Keratinocyte (primary cell): Measurements from ENCODE around the gene SYNJ1. TPM values are rescaled to one million over a fixed set of nuclear protein-coding genes. Genes with fewer than 3 reads are reported as not detected.
"Not testable (repeated sequence)": the region's sequence is repeated elsewhere in the genome, so short reads cannot be mapped to it uniquely, and the experiment has no call there.

Source experiments
- DNase-seq: peaks from one replicate; pipeline ENCODE4 v3.0.0-alpha.2; 2011; ENCODE audit warnings: low read depth, missing footprints, low spot score
- FAIRE-seq: peaks from 2 replicates; lab custom pipeline; 2011; peaks lifted over from hg19 to GRCh38; lab: Jason Lieb, UNC
- H2AFZ ChIP-seq: 2 replicates; pipeline ENCODE4 v1.6.0; 2012; ENCODE audit warnings: low read length, control low read depth, inconsistent platforms; ENCODE audit not compliant: control insufficient read depth
- H3K27ac ChIP-seq: 2 replicates; pipeline ENCODE4 v1.5.1; 2011; ENCODE audit warnings: low read length; ENCODE audit not compliant: control insufficient read depth, insufficient read depth
- H3K27me3 ChIP-seq: 3 replicates; pipeline ENCODE4 v1.6.0; 2011; ENCODE audit warnings: low read length; ENCODE audit not compliant: control insufficient read depth, insufficient read depth; ENCODE audit errors: extremely low read depth
- H3K36me3 ChIP-seq, 2 experiments: 2 replicates in 1 of 2; 3 replicates in 1 of 2; pipeline ENCODE4 v1.5.1; 2011; ENCODE audit warnings: low read length in 2 of 2, mild to moderate bottlenecking in 1 of 2; ENCODE audit not compliant: control insufficient read depth in 2 of 2, insufficient read depth in 2 of 2; ENCODE audit errors: extremely low read depth in 1 of 2
- H3K4me1 ChIP-seq: 3 replicates; pipeline ENCODE4 v1.5.1; 2011; ENCODE audit warnings: low read length; ENCODE audit not compliant: control insufficient read depth, insufficient read depth; ENCODE audit errors: extremely low read depth
- H3K4me2 ChIP-seq: 3 replicates; pipeline ENCODE4 v1.6.0; 2011; ENCODE audit warnings: low read depth, low read length; ENCODE audit not compliant: control insufficient read depth, insufficient read depth; ENCODE audit errors: extremely low read depth
- H3K4me3 ChIP-seq, 3 experiments: fragments of 200-600 bp in 1 of 3; sonication (generic) in 1 of 3; 2 replicates in 2 of 3; 3 replicates in 1 of 3; pipeline ENCODE4 v1.5.1; 2011 to 2016; ENCODE audit warnings: low read length in 3 of 3, mild to moderate bottlenecking in 3 of 3, control low read depth in 2 of 3, inconsistent platforms in 1 of 3, low read depth in 1 of 3, mixed read lengths in 1 of 3, mixed run types in 1 of 3, moderate library complexity in 1 of 3; ENCODE audit not compliant: control insufficient read depth in 2 of 3, insufficient read depth in 2 of 3; ENCODE audit errors: extremely low read depth in 1 of 3
- H3K79me2 ChIP-seq: 2 replicates; pipeline ENCODE4 v1.6.0; 2012; ENCODE audit warnings: low read length; ENCODE audit not compliant: control insufficient read depth, insufficient read depth
- H3K9ac ChIP-seq: 3 replicates; pipeline ENCODE4 v1.6.0; 2011; ENCODE audit warnings: low read length; ENCODE audit not compliant: control insufficient read depth, insufficient read depth; ENCODE audit errors: extremely low read depth
- H3K9me1 ChIP-seq: 3 replicates; pipeline ENCODE4 v1.6.0; 2011; ENCODE audit warnings: low read length; ENCODE audit not compliant: control insufficient read depth, insufficient read depth; ENCODE audit errors: extremely low read depth
- H3K9me3 ChIP-seq: 2 replicates; pipeline ENCODE4 v1.5.1; 2012; ENCODE audit warnings: low read depth, low read length; ENCODE audit not compliant: control insufficient read depth
- H4K20me1 ChIP-seq: 3 replicates; pipeline ENCODE4 v1.6.0; 2011; ENCODE audit warnings: low read length; ENCODE audit not compliant: control insufficient read depth, insufficient read depth; ENCODE audit errors: extremely low read depth
- EZH2 ChIP-seq: IDR thresholded peaks from one replicate; pipeline ENCODE4 v1.6.1; 2012; ENCODE audit warnings: inconsistent platforms, mild to moderate bottlenecking, low read length, moderate library complexity
- dilution Hi-C: fragments of 300-500 bp; cut with MboI; formaldehyde crosslinking; loops from one replicate; pipeline ENCODE4 v1.7.0; 2020; ENCODE audit warnings: low sequenced_read_pairs; ENCODE audit not compliant: extremely low pct_ligation_motif_present
- polyA plus RNA-seq, 5 experiments: library from polyadenylated mRNA; depleted of rRNA in 3 of 5; stranded (reverse) in 3 of 5; stranded (forward) in 1 of 5; unstranded in 1 of 5; fragments of >200 nt; gene quantifications; 1 replicate in 1 of 5; 2 replicates in 3 of 5; 3 replicates in 1 of 5; pipeline versions ENCODE4 v1.2.1 to v1.2.3, GENCODE V29; 2011 to 2012; ENCODE audit warnings: missing spikeins in 2 of 5, low read depth in 1 of 5, low replicate concordance in 1 of 5
- TF ChIP-seq, protein P1 (sequence below), 3 experiments: IDR thresholded peaks in 1 of 3; conservative IDR thresholded peaks in 1 of 3; optimal IDR thresholded peaks in 1 of 3; 2 replicates in 2 of 3; 3 replicates in 1 of 3; pipeline versions ENCODE3 to v1.5.1; 2011; ENCODE audit warnings: low read length in 3 of 3, mild to moderate bottlenecking in 3 of 3, moderate library complexity in 2 of 3, control low read depth in 1 of 3, inconsistent platforms in 1 of 3; ENCODE audit not compliant: insufficient read depth in 2 of 3; ENCODE audit errors: extremely low read depth in 1 of 3

SYNJ1 gene
- polyA plus RNA-seq, 1 donor (not counting 4 experiments of a cell fraction or from before 2014, with no cell fraction given), result 4.9 TPM

DNA sequence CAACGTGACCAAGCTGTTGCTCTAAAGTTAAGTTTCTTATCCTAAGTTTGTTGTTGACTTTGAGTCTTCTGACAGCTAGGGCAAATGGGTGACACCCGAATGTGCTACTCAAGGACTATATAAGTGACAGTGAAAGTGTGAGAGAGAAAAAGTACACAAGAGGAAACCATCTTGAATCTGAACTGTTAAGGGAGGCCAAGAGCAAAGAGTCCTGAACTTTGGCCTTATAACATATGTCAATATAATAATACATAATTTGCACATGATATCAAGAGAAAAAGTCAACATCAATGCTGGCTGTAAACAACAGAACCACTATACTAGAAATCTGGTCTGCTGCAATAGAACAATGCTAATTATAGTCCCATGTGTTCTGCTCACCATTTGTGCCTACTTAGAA lies 29.5 kb downstream of the SYNJ1 start:
- Histone ChIP-seq H3K9ac (no peak overlapping the region), H3K9me3 (no peaks in the 10 kb centered on the region), H3K4me3 (no peak overlapping the region), H3K4me2 (no peak overlapping the region), H3K9me1 (no peaks in the 10 kb centered on the region), H2AFZ (no peak overlapping the region), H3K27me3 (no peaks in the 10 kb centered on the region), H3K4me1 (peaks cover 8% of the 10 kb centered on the region), H4K20me1 (no peaks in the 10 kb centered on the region), H3K79me2 (no peaks in the 10 kb centered on the region), H3K27ac (no peak overlapping the region), H3K36me3 (no peaks in the 10 kb centered on the region)
- dilution Hi-C loops, result no loop called here
- FAIRE-seq, result no peak
- TF ChIP-seq, protein P1, sequence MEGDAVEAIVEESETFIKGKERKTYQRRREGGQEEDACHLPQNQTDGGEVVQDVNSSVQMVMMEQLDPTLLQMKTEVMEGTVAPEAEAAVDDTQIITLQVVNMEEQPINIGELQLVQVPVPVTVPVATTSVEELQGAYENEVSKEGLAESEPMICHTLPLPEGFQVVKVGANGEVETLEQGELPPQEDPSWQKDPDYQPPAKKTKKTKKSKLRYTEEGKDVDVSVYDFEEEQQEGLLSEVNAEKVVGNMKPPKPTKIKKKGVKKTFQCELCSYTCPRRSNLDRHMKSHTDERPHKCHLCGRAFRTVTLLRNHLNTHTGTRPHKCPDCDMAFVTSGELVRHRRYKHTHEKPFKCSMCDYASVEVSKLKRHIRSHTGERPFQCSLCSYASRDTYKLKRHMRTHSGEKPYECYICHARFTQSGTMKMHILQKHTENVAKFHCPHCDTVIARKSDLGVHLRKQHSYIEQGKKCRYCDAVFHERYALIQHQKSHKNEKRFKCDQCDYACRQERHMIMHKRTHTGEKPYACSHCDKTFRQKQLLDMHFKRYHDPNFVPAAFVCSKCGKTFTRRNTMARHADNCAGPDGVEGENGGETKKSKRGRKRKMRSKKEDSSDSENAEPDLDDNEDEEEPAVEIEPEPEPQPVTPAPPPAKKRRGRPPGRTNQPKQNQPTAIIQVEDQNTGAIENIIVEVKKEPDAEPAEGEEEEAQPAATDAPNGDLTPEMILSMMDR (optimal IDR thresholded peaks at IDR 0.05 in 1 of 3, IDR thresholded peaks at IDR 0.05 in 1 of 3, conservative IDR thresholded peaks at IDR 0.05 in 1 of 3; ENCODE audit: extremely low read depth in 1 of 3, insufficient read depth in 2 of 3, low read length in 3 of 3), result no peak
- no peak for TF ChIP-seq EZH2
- DNase-seq, result no peak

DNA sequence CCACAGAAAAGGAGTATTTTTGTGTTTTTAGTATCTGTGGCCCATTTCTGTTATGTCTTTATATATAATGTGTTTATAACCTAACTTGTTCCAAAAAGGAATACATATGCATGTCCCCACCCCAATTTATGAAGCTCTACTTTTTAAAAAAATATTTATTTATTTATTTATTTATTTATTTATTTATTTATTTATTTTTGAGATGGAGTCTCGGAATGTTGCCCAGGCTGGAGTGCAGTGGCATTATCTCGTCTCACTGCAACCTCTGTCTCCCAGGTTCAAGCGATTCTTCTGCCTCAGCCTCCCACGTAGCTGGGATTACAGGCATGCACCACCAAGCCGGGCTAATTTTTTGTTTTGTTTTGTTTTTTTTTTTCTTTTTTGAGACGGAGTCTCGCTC lies 32.3 kb downstream of the SYNJ1 start:
- H3K9me3 ChIP-seq, H3K4me1 ChIP-seq, DNase-seq, H3K9ac ChIP-seq, H3K4me2 ChIP-seq, H3K79me2 ChIP-seq, H2AFZ ChIP-seq, H3K27ac ChIP-seq, H3K9me1 ChIP-seq, H4K20me1 ChIP-seq, H3K36me3 ChIP-seq, dilution Hi-C loops, H3K4me3 ChIP-seq, H3K27me3 ChIP-seq, FAIRE-seq: not testable (repeated sequence)

DNA sequence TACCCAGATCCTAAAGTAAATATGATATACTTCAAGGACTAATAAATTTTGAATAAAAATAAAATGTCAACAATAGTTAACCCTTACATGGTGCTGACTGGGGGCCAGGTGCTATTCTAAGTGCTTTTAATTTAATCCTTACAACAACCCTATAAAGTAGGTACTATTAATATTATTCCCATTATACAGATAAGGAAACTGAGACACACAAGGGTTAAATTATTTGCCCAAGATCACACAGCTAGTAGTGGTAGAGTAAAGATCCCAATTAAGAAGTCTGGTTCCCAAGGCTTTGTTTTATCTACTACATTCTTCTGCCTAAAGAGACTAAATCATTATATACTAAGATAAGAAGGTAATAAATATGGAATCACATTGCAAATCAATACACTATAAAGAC lies 34.2 kb downstream of the SYNJ1 start:
- FAIRE-seq, result no peak
- no peak overlapping the region for H3K4me2 ChIP-seq
- no peak overlapping the region for H3K4me3 ChIP-seq
- no peaks in the 10 kb centered on the region for H3K9me1 ChIP-seq
- dilution Hi-C loops, result no loop called here
- no peaks in the 10 kb centered on the region for H3K4me1 ChIP-seq
- H3K9me3 ChIP-seq, result no peaks in the 10 kb centered on the region
- no peak for TF ChIP-seq EZH2
- TF ChIP-seq, protein P1 (optimal IDR thresholded peaks at IDR 0.05 in 1 of 3, IDR thresholded peaks at IDR 0.05 in 1 of 3, conservative IDR thresholded peaks at IDR 0.05 in 1 of 3; ENCODE audit: extremely low read depth in 1 of 3, insufficient read depth in 2 of 3, low read length in 3 of 3), result no peak
- H3K27me3 ChIP-seq, result no peaks in the 10 kb centered on the region
- no peak overlapping the region for H2AFZ ChIP-seq
- no peaks in the 10 kb centered on the region for H3K79me2 ChIP-seq
- DNase-seq, result no peak
- no peak overlapping the region for H3K27ac ChIP-seq
- no peaks in the 10 kb centered on the region for H4K20me1 ChIP-seq
- H3K9ac ChIP-seq, result no peak overlapping the region
- no peaks in the 10 kb centered on the region for H3K36me3 ChIP-seq
